C4-2B (cell line): ENCODE results near the gene YIF1A.

Experiments used
- CTCF ChIP-seq: fragments of 450-650 bp; conservative IDR thresholded peaks from 2 replicates; pipeline ENCODE4 v1.5.1; 2017; ENCODE audit warnings: mild to moderate bottlenecking
- ZFX ChIP-seq: fragments of 450-650 bp; IDR thresholded peaks from 2 replicates; pipeline ENCODE4 v1.6.1; 2017

- TF ChIP-seq CTCF (peak; percentile 95; the same call in 1 of the 2 replicates), ZFX (no peak)
Measured at GRCh38 chr11:66311470-66311964, 22.6 kb upstream of the YIF1A start.
